Measurements from ENCODE around the gene RASSF9. TPM values are rescaled to one million over a fixed set of nuclear protein-coding genes. Genes with fewer than 3 reads are reported as not detected.

The RASSF9 gene
- total RNA-seq, 1 donor from 2014 or later = 2.1 TPM

DNA sequence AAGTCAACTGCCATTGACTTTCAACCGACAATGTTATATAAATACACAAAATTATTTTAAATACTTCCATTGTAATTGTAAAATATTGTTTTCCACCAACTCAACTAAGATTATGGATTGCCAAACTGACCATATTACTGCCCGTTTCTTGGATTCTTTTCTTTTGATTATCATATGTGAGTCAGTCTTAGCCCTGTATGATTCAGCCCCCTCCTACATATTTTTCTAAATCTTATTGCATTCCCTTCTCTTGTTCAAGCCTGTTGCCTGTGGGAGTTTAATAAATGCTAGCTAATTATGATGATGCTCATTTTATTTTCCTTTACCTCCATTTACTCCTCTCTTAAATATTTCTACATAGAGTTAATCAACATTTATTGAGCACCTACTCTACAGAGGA is 6.8 kb downstream of the RASSF9 start:
- no peak overlapping the region for H3K4me3 ChIP-seq (ENCODE audit: low read depth, low read length)
- TF ChIP-seq, protein P1, sequence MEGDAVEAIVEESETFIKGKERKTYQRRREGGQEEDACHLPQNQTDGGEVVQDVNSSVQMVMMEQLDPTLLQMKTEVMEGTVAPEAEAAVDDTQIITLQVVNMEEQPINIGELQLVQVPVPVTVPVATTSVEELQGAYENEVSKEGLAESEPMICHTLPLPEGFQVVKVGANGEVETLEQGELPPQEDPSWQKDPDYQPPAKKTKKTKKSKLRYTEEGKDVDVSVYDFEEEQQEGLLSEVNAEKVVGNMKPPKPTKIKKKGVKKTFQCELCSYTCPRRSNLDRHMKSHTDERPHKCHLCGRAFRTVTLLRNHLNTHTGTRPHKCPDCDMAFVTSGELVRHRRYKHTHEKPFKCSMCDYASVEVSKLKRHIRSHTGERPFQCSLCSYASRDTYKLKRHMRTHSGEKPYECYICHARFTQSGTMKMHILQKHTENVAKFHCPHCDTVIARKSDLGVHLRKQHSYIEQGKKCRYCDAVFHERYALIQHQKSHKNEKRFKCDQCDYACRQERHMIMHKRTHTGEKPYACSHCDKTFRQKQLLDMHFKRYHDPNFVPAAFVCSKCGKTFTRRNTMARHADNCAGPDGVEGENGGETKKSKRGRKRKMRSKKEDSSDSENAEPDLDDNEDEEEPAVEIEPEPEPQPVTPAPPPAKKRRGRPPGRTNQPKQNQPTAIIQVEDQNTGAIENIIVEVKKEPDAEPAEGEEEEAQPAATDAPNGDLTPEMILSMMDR (IDR thresholded peaks at IDR 0.05; ENCODE audit: insufficient read depth, low read length, severe bottlenecking) = no peak
- DNase-seq (ENCODE audit: low read depth) = peak; percentile 88
- no peaks in the 10 kb centered on the region for H3K27me3 ChIP-seq (ENCODE audit: control insufficient read depth, insufficient read depth, low read length)
- no peaks in the 10 kb centered on the region for H3K36me3 ChIP-seq (ENCODE audit: control insufficient read depth, insufficient read depth, low read length)
- FAIRE-seq = no peak

DNA sequence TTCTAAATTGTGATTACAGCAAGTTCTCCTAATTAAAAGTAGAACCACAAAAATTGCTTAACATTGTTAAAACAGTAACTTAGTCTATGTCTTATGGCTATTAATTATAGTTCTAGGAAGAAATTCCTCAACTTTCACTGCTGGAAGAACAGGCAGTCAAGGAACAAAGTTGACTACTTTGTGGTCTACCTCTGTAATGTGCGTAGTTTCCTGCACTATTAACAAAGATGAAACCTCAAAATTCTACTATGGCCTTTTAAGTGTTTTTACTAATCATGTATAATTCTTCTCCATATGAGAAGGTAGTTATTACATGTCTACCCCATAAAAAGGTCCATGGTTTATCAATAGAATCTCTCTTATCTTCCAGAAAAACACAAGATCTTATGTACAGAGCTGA is 7.6 kb downstream of the RASSF9 start:
- Histone ChIP-seq H3K27me3 (ENCODE audit: control insufficient read depth, insufficient read depth, low read length) (no peaks in the 10 kb centered on the region), H3K36me3 (ENCODE audit: control insufficient read depth, insufficient read depth, low read length) (no peaks in the 10 kb centered on the region), H3K4me3 (ENCODE audit: low read depth, low read length) (no peak overlapping the region)
- FAIRE-seq (no peak), DNase-seq (ENCODE audit: low read depth) (no peak)
- TF ChIP-seq, protein P1 (IDR thresholded peaks at IDR 0.05; ENCODE audit: insufficient read depth, low read length, severe bottlenecking) = no peak

DNA sequence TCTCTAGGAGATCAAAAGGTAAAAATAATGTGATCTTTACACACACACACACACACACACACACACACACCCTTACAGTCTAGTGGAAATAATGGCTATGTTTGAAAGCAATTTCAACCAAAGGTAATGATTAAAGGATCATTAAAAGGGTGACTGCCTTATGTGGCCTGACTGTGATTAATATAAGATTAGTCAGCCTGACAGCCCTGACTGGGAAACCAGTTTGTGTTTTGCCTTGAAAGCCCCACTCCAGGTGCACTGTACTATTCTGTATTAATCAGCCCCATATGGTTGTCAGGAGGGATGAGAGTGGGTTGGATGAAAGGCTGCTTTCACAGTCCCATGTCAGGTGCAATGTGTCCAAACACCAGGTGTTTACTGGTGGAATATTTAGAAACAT is 10.5 kb downstream of the RASSF9 start:
- no peaks in the 10 kb centered on the region for H3K27me3 ChIP-seq (ENCODE audit: control insufficient read depth, insufficient read depth, low read length)
- H3K36me3 ChIP-seq (ENCODE audit: control insufficient read depth, insufficient read depth, low read length) = no peaks in the 10 kb centered on the region
- TF ChIP-seq, protein P1 (IDR thresholded peaks at IDR 0.05; ENCODE audit: insufficient read depth, low read length, severe bottlenecking) = no peak
- H3K4me3 ChIP-seq (ENCODE audit: low read depth, low read length) = no peak overlapping the region
- DNase-seq (ENCODE audit: low read depth) (peak; percentile 81), FAIRE-seq (no peak)

DNA sequence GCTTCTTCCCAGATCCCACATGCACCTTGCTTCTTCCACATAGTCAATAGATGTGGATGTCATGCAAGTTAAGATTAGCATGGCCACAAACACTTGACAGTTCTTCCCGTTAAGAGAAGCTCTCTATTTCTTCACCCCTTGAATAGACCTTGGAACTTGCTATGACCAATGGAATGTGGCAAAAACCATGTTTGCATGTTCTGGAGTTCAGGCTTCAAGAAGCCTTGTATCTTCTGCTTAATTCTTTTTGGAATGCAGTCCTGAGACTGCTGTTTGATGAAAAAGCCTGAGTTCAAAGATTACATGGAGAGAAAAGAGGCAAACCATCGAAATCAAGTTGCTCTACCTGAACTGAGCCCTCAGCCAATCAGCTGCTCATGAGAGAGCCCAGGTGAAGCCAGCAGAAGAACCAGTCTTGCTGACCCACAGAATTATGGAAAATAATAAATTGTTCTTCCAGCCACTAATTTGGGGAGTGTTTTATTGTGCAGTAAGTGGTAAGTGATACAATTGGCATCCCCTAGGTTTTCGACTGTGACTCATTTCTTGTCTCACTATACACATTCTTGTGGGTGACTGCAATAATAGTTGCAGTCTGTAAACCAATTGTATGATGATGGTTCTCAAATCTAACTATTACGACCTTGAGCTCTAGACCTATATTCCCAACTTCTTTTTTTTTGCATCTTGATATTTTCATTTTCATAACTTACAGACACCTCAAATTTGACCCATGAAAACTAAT is 12.6 kb downstream of the RASSF9 start:
- TF ChIP-seq, protein P1 (IDR thresholded peaks at IDR 0.05; ENCODE audit: insufficient read depth, low read length, severe bottlenecking) = no peak
- no peaks in the 10 kb centered on the region for H3K27me3 ChIP-seq (ENCODE audit: control insufficient read depth, insufficient read depth, low read length)
- FAIRE-seq (no peak), DNase-seq (ENCODE audit: low read depth) (peak; percentile 85)
- H3K4me3 ChIP-seq (ENCODE audit: low read depth, low read length) = no peak overlapping the region
- no peaks in the 10 kb centered on the region for H3K36me3 ChIP-seq (ENCODE audit: control insufficient read depth, insufficient read depth, low read length)

DNA sequence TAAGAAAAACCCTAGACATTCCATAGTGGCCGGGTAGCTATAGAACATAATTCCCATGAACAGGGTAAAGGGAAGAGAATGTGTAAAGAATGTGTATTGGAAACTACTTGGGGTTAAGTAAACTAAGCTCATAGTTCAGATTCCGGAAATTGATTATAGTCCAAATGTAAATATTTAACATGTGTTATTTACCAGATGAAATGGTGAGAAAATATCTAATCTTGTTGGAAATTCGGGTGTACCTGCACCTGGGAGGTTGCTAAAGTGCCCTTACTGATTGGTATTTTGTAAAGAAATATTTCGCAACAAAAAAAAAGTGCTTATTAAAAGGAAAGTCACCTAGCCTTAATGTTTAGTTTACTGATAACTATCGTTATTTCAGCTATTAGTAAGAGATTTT is 14.4 kb downstream of the RASSF9 start:
- TF ChIP-seq, protein P1 (IDR thresholded peaks at IDR 0.05; ENCODE audit: insufficient read depth, low read length, severe bottlenecking) = no peak
- Histone ChIP-seq H3K36me3 (ENCODE audit: control insufficient read depth, insufficient read depth, low read length) (no peaks in the 10 kb centered on the region), H3K27me3 (ENCODE audit: control insufficient read depth, insufficient read depth, low read length) (no peaks in the 10 kb centered on the region), H3K4me3 (ENCODE audit: low read depth, low read length) (no peak overlapping the region)
- no peak for FAIRE-seq
- DNase-seq (ENCODE audit: low read depth) = no peak

DNA sequence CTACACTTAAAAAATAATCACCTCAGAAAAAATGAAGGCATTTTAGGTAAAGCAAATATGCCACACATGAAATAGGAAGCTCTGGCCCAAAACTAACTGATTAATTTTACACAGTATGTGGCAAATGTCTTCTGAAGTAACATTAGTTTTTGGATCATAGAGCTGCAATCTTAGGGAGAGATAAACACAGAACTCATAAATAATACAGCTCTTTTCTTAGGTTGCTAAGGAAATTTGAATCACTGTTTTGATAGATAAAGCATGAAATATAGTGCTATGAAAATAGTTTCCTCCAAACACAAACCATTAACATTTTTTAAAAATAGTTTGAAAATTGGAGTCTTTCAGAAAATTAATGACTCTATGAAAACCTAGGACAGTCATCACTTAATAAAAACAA is 15.0 kb downstream of the RASSF9 start:
- FAIRE-seq = no peak
- Histone ChIP-seq H3K27me3 (ENCODE audit: control insufficient read depth, insufficient read depth, low read length) (no peaks in the 10 kb centered on the region), H3K4me3 (ENCODE audit: low read depth, low read length) (no peak overlapping the region), H3K36me3 (ENCODE audit: control insufficient read depth, insufficient read depth, low read length) (no peaks in the 10 kb centered on the region)
- no peak for DNase-seq (ENCODE audit: low read depth)
- TF ChIP-seq, protein P1 (IDR thresholded peaks at IDR 0.05; ENCODE audit: insufficient read depth, low read length, severe bottlenecking) = no peak
